Muscle of leg (tissue), 11 donors: ENCODE data around the gene SDK1. TPM values are rescaled to one million over a fixed set of nuclear protein-coding genes. Genes with fewer than 3 reads are reported as not detected.
"Not testable (repeated sequence)": the region's sequence is repeated elsewhere in the genome, so short reads cannot be mapped to it uniquely, and the experiment has no call there.

Source experiments
- DNase-seq: peaks from one replicate; pipeline ENCODE4 v3.0.0; 2013
- H3K27ac ChIP-seq: one replicate; pipeline ENCODE4 v1.5.1; 2013; ENCODE audit warnings: mild to moderate bottlenecking, low read length, control low read depth
- H3K27me3 ChIP-seq: one replicate; pipeline ENCODE4 v1.6.1; 2013; ENCODE audit warnings: low read length; ENCODE audit not compliant: control insufficient read depth, insufficient read depth
- H3K36me3 ChIP-seq: one replicate; pipeline ENCODE4 v1.6.1; 2013; ENCODE audit warnings: low read length; ENCODE audit not compliant: control insufficient read depth, insufficient read depth
- H3K4me1 ChIP-seq: one replicate; pipeline ENCODE4 v1.6.1; 2013; ENCODE audit warnings: low read length; ENCODE audit not compliant: control insufficient read depth, insufficient read depth
- H3K4me3 ChIP-seq: one replicate; pipeline ENCODE4 v1.5.1; 2013; ENCODE audit warnings: low read length, control low read depth
- H3K9me3 ChIP-seq: replicated peaks from 2 replicates; pipeline ENCODE4 v1.6.1; 2013; ENCODE audit warnings: low read depth, low read length; ENCODE audit not compliant: control insufficient read depth
- WGBS: methylation state at CpG from one replicate; pipeline ENCODE4 v1.1.5; 2013; ENCODE audit warnings: missing lambda C conversion rate; ENCODE audit not compliant: insufficient coverage; 5-methylcytosine and 5-hydroxymethylcytosine counted together
- polyA plus RNA-seq, 8 donors: library from polyadenylated mRNA; unstranded; fragments of 120-200 nt; gene quantifications; one replicate each; pipeline versions ENCODE4 v1.2.1 to v1.2.3, GENCODE V29; 2013; ENCODE audit warnings: inconsistent platforms in 1 of 8, low replicate concordance in 1 of 8; ENCODE audit not compliant: insufficient read length in 8 of 8, insufficient read depth in 1 of 8
- total RNA-seq: library from RNA; stranded (reverse); fragments of 120-200 nt; gene quantifications from one replicate; pipeline ENCODE4 v1.2.4, GENCODE V29; 2013

The SDK1 gene
- total and polyA plus RNA-seq, 9 donors, result 2.3 to 6.4 (median 3.6) TPM

GRCh38 chr7:4236873-4237272, 935.8 kb downstream of the SDK1 start:
- not testable (repeated sequence) for H3K27me3 ChIP-seq, H3K4me3 ChIP-seq, H3K36me3 ChIP-seq, DNase-seq, H3K4me1 ChIP-seq, H3K27ac ChIP-seq, H3K9me3 ChIP-seq
- WGBS, result 90% methylated on average over 2 of the region's 5 CpGs

GRCh38 chr7:4237296-4238235, 936.5 kb downstream of the SDK1 start:
- no peak for DNase-seq
- WGBS, result 88% methylated on average over 14 of the region's 25 CpGs

GRCh38 chr7:4238861-4239260, 937.8 kb downstream of the SDK1 start:
- DNase-seq, result no peak
- H3K4me3 ChIP-seq, result no peak overlapping the region
- H3K27me3 ChIP-seq, result no peaks in the 10 kb centered on the region
- no peak overlapping the region for H3K27ac ChIP-seq
- H3K9me3 ChIP-seq, result no peaks in the 10 kb centered on the region
- 87% methylated on average over 3 of the region's 5 CpGs for WGBS
- H3K36me3 ChIP-seq, result no peaks in the 10 kb centered on the region
- no peaks in the 10 kb centered on the region for H3K4me1 ChIP-seq

More at GRCh38 chr7:4237296-4238235, 936.5 kb downstream of the SDK1 start:
- Histone ChIP-seq H3K27me3 (no peaks in the 10 kb centered on the region), H3K4me1 (no peaks in the 10 kb centered on the region), H3K9me3 (no peaks in the 10 kb centered on the region), H3K27ac (no peak overlapping the region), H3K4me3 (no peak overlapping the region), H3K36me3 (no peaks in the 10 kb centered on the region)

- no peaks in the 10 kb centered on the region for H3K4me1 ChIP-seq
- peaks cover 6% of the 10 kb centered on the region for H3K9me3 ChIP-seq
- WGBS, result 54% methylated on average over 7 of the region's 10 CpGs
- no peaks in the 10 kb centered on the region for H3K36me3 ChIP-seq
- no peak overlapping the region for H3K4me3 ChIP-seq
- no peak for DNase-seq
- no peaks in the 10 kb centered on the region for H3K27me3 ChIP-seq
- H3K27ac ChIP-seq, result no peak overlapping the region
Observed at GRCh38 chr7:4240042-4240441, 939.0 kb downstream of the SDK1 start.

- no peaks in the 10 kb centered on the region for H3K36me3 ChIP-seq
- 63% methylated on average over 12 of the region's 19 CpGs for WGBS
Observed at GRCh38 chr7:4240520-4241303, 939.7 kb downstream of the SDK1 start.

GRCh38 chr7:4241304-4241612, 940.2 kb downstream of the SDK1 start:
- H3K36me3 ChIP-seq, result no peaks in the 10 kb centered on the region
- no peaks in the 10 kb centered on the region for H3K4me1 ChIP-seq
- DNase-seq, result no peak
- no peak overlapping the region for H3K27ac ChIP-seq
- no peaks in the 10 kb centered on the region for H3K27me3 ChIP-seq
- H3K4me3 ChIP-seq, result no peak overlapping the region
- H3K9me3 ChIP-seq, result peaks cover 6% of the 10 kb centered on the region
- 60% methylated on average over 2 of the region's 6 CpGs for WGBS

More at GRCh38 chr7:4240520-4241303, 939.7 kb downstream of the SDK1 start:
- peaks cover 6% of the 10 kb centered on the region for H3K9me3 ChIP-seq
- H3K27me3 ChIP-seq, result no peaks in the 10 kb centered on the region
- no peak overlapping the region for H3K4me3 ChIP-seq
- no peak for DNase-seq
- no peaks in the 10 kb centered on the region for H3K4me1 ChIP-seq
- no peak overlapping the region for H3K27ac ChIP-seq

- Histone ChIP-seq H3K27ac (no peak overlapping the region), H3K36me3 (no peaks in the 10 kb centered on the region), H3K4me3 (no peak overlapping the region), H3K4me1 (no peaks in the 10 kb centered on the region), H3K27me3 (no peaks in the 10 kb centered on the region), H3K9me3 (peaks cover 6% of the 10 kb centered on the region)
- WGBS, result 91% methylated on average over 10 of the region's 12 CpGs
- DNase-seq, result no peak
Observed at GRCh38 chr7:4241791-4242190, 940.7 kb downstream of the SDK1 start.

- DNase-seq, result no peak
- 70% methylated on average over 6 of the region's 11 CpGs for WGBS
- no peak overlapping the region for H3K4me3 ChIP-seq
- H3K9me3 ChIP-seq, result peaks cover 6% of the 10 kb centered on the region
- no peak overlapping the region for H3K27ac ChIP-seq
- no peaks in the 10 kb centered on the region for H3K27me3 ChIP-seq
- no peaks in the 10 kb centered on the region for H3K4me1 ChIP-seq
- H3K36me3 ChIP-seq, result no peaks in the 10 kb centered on the region
Observed at GRCh38 chr7:4242706-4243105, 941.7 kb downstream of the SDK1 start.

GRCh38 chr7:4244041-4244440, 943.0 kb downstream of the SDK1 start:
- Histone ChIP-seq H3K4me1 (no peaks in the 10 kb centered on the region), H3K27me3 (no peaks in the 10 kb centered on the region), H3K4me3 (no peak overlapping the region), H3K9me3 (peaks cover 6% of the 10 kb centered on the region), H3K27ac (no peak overlapping the region), H3K36me3 (no peaks in the 10 kb centered on the region)
- DNase-seq, result no peak
- 100% methylated on average over 2 of the region's 4 CpGs for WGBS

GRCh38 chr7:4244635-4245034, 943.6 kb downstream of the SDK1 start:
- no peak for DNase-seq
- Histone ChIP-seq H3K4me3 (no peak overlapping the region), H3K27ac (no peak overlapping the region), H3K36me3 (no peaks in the 10 kb centered on the region), H3K4me1 (no peaks in the 10 kb centered on the region), H3K9me3 (peaks cover 6% of the 10 kb centered on the region), H3K27me3 (no peaks in the 10 kb centered on the region)
- WGBS, result 76% methylated on average over 3 of the region's 6 CpGs
